Mesangial cell (primary cell): Measurements from ENCODE around the gene PILRB. TPM values are rescaled to one million over a fixed set of nuclear protein-coding genes. Genes with fewer than 3 reads are reported as not detected.

ENCODE experiments used
- total RNA-seq: library from RNA; depleted of rRNA; stranded (reverse); fragments of >200 nt; gene quantifications from 2 replicates; pipeline ENCODE4 v1.2.3, GENCODE V29; 2015

Gene PILRB
- total RNA-seq, result 10.6 and 12.5 TPM in 2 replicates

GRCh38 chr7:100358027-100358856 lies at the start of gene PILRB:
Gene PILRB (plus strand): TSS chr7:100358117. CDS start chr7:100358303, 186 bp downstream.

DNA sequence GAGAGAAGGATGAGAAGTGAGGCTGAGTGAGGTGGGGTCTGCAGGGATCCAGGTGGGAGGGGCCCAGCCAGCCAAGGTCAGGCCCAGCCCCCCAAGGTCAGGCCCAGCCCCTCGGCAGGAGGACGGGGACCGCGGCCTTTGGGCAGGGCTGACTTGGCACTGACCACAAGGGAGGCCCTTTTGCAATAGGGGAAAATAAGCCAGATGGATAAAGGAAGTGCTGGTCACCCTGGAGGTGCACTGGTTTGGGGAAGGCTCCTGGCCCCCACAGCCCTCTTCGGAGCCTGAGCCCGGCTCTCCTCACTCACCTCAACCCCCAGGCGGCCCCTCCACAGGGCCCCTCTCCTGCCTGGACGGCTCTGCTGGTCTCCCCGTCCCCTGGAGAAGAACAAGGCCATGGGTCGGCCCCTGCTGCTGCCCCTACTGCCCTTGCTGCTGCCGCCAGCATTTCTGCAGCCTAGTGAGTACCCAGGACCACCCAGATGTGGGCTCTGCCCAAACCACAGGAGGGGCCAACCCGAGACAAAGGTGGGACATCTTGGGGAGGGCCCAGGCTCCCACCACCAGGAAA lies 15.4 kb downstream of the PILRB start, which contains the start of gene PILRA:
Gene PILRA, plus strand, starts transcription at position 227 of the 571 bp plus-strand sequence. Its CDS starts 170 bp downstream, at position 397.

Other genes starting within 250 kb of the PILRB start
- 62.0 and 104 TPM in 2 replicates for gene TAF6, start 238.8 kb upstream of the PILRB start, total RNA-seq
- gene CNPY4, start 238.5 kb upstream of the PILRB start, total RNA-seq, result 11.2 and 12.5 TPM in 2 replicates
- gene MBLAC1, start 231.2 kb upstream of the PILRB start, total RNA-seq, result 2.2 and 2.8 TPM in 2 replicates
- gene LAMTOR4, start 209.2 kb upstream of the PILRB start, total RNA-seq, result 166 and 186 TPM in 2 replicates
- gene TRAPPC14, start 199.4 kb upstream of the PILRB start, total RNA-seq, result 9.8 and 13.1 TPM in 2 replicates
- gene GAL3ST4, start 189.5 kb upstream of the PILRB start, total RNA-seq, result 1.3 and 2.7 TPM in 2 replicates
- 2.8 and 4.4 TPM in 2 replicates for gene GPC2, start 180.7 kb upstream of the PILRB start, total RNA-seq
- gene STAG3, start 180.2 kb upstream of the PILRB start, total RNA-seq, result 0.25 and 0.33 TPM in 2 replicates
- not detected in 2 replicates for gene PVRIG, start 138.2 kb upstream of the PILRB start, total RNA-seq
- gene SPDYE3, start 50.4 kb upstream of the PILRB start, total RNA-seq, result not detected in 2 replicates
- gene PILRA, start 15.4 kb downstream of the PILRB start, total RNA-seq, result not detected in 2 replicates
- 0.25 and 0.81 TPM in 2 replicates for gene ZCWPW1, start 70.6 kb downstream of the PILRB start, total RNA-seq
- 26.4 and 30.4 TPM in 2 replicates for gene MEPCE, start 71.7 kb downstream of the PILRB start, total RNA-seq
- 40.4 and 54.1 TPM in 2 replicates for gene PPP1R35, start 78.4 kb downstream of the PILRB start, total RNA-seq
- gene SPACDR, start 106.1 kb downstream of the PILRB start, total RNA-seq, result 0.89 TPM in 1 of 2 replicates, not detected in the other
- 48.2 and 60.7 TPM in 2 replicates for gene TSC22D4, start 121.1 kb downstream of the PILRB start, total RNA-seq
- 0.16 and 4.2 TPM in 2 replicates for gene NYAP1, start 125.8 kb downstream of the PILRB start, total RNA-seq
- 11.8 and 20.7 TPM in 2 replicates for gene AGFG2, start 181.1 kb downstream of the PILRB start, total RNA-seq
- gene SAP25, start 215.8 kb downstream of the PILRB start, total RNA-seq, result 0.51 and 2.8 TPM in 2 replicates
- gene LRCH4, start 228.0 kb downstream of the PILRB start, total RNA-seq, result 30.1 and 33.6 TPM in 2 replicates
- gene FBXO24, start 228.2 kb downstream of the PILRB start, total RNA-seq, result 0.33 and 0.89 TPM in 2 replicates
- 15.8 and 58.8 TPM in 2 replicates for gene PCOLCE, start 244.2 kb downstream of the PILRB start, total RNA-seq